Endothelial cell of umbilical vein (primary cell): Measurements from ENCODE around the gene PNMA1. TPM values are rescaled to one million over a fixed set of nuclear protein-coding genes. Genes with fewer than 3 reads are reported as not detected.
A peak's percentile ranks its signal among the peaks of the same experiment; 100 is the strongest.

Source experiments
- BruUV-seq: library from RNA; stranded (reverse); fragments of 400-500 nt; replicated peaks from 2 replicates; lab custom pipeline; 2021; lab: Mats Ljungman, UMichigan
- CTCF ChIA-PET: fragments of 300-600, 350-600 bp; sonication (Branson Sonifier 250); formaldehyde crosslinking; loops from one replicate; lab custom pipeline; 2021; ENCODE audit warnings: antibody characterized with exemption, inconsistent platforms; lab: Charles Lee
- POLR2A ChIA-PET: fragments of 300-600, 350-600 bp; sonication (Branson Sonifier 250); formaldehyde crosslinking; loops from one replicate; lab custom pipeline; 2021; ENCODE audit warnings: antibody characterized with exemption, inconsistent platforms; lab: Charles Lee
- DNase-seq: peaks from one replicate; pipeline ENCODE4 v3.0.0-alpha.2; 2011; ENCODE audit warnings: low read depth, low spot score
- FAIRE-seq: peaks from 2 replicates; lab custom pipeline; 2011; peaks lifted over from hg19 to GRCh38; lab: Jason Lieb, UNC
- H2AFZ ChIP-seq: 2 replicates; pipeline ENCODE4 v1.6.0; 2012; ENCODE audit warnings: low read depth, low read length, control low read depth, inconsistent platforms
- H3K27ac ChIP-seq: 2 replicates; pipeline ENCODE4 v1.5.1; 2011; ENCODE audit warnings: low read depth, mild to moderate bottlenecking, control low read depth, low read length, moderate library complexity; ENCODE audit not compliant: insufficient read depth
- H3K27me3 ChIP-seq, 2 experiments: 2 replicates each; pipeline versions ENCODE4 v1.6.0 to v1.6.1; 2011; ENCODE audit warnings: low read length in 2 of 2, mixed read lengths in 1 of 2; ENCODE audit not compliant: control insufficient read depth in 2 of 2, insufficient read depth in 2 of 2
- H3K36me3 ChIP-seq, 2 experiments: 2 replicates in 1 of 2; 3 replicates in 1 of 2; pipeline ENCODE4 v1.5.1; 2011; ENCODE audit warnings: low read length in 2 of 2, mild to moderate bottlenecking in 1 of 2, moderate library complexity in 1 of 2; ENCODE audit not compliant: control insufficient read depth in 2 of 2, insufficient read depth in 2 of 2; ENCODE audit errors: extremely low read depth in 1 of 2
- H3K4me1 ChIP-seq: 3 replicates; pipeline ENCODE4 v1.5.1; 2011; ENCODE audit warnings: mild to moderate bottlenecking, low read length; ENCODE audit not compliant: control insufficient read depth, insufficient read depth; ENCODE audit errors: extremely low read depth
- H3K4me2 ChIP-seq: 2 replicates; pipeline ENCODE4 v1.6.1; 2011; ENCODE audit warnings: low read length, control low read depth, mixed read lengths; ENCODE audit not compliant: insufficient read depth
- H3K4me3 ChIP-seq, 3 experiments: fragments of 200-600 bp in 1 of 3; sonication (generic), shearing (Covaris generic) in 1 of 3; replicated peaks in 1 of 3; 2 replicates each; pipeline ENCODE4 v1.5.1; 2011 to 2016; ENCODE audit warnings: control low read depth in 3 of 3, low read length in 3 of 3, mild to moderate bottlenecking in 2 of 3, inconsistent platforms in 1 of 3, low read depth in 1 of 3, moderate library complexity in 1 of 3; ENCODE audit not compliant: insufficient read depth in 1 of 3
- H3K79me2 ChIP-seq: 2 replicates; pipeline ENCODE4 v1.6.0; 2012; ENCODE audit warnings: low read length, inconsistent platforms; ENCODE audit not compliant: control insufficient read depth, insufficient read depth
- H3K9ac ChIP-seq: replicated peaks from 2 replicates; pipeline ENCODE3; 2011; ENCODE audit warnings: low read length, control low read depth; ENCODE audit not compliant: insufficient read depth; ENCODE audit errors: extremely low read depth
- H3K9me1 ChIP-seq: replicated peaks from 3 replicates; pipeline ENCODE4 v1.6.0; 2011; ENCODE audit warnings: mild to moderate bottlenecking, low read length; ENCODE audit not compliant: control insufficient read depth, insufficient read depth; ENCODE audit errors: extremely low read depth
- H3K9me3 ChIP-seq: replicated peaks from 2 replicates; pipeline ENCODE4 v1.5.1; 2012; ENCODE audit warnings: low read length, inconsistent platforms; ENCODE audit not compliant: control insufficient read depth, insufficient read depth
- H4K20me1 ChIP-seq: replicated peaks from 2 replicates; pipeline ENCODE3; 2011; ENCODE audit warnings: mild to moderate bottlenecking, low read length; ENCODE audit not compliant: control insufficient read depth, insufficient read depth; ENCODE audit errors: extremely low read depth
- CTCF ChIP-seq, 2 donors: IDR thresholded peaks; 1 replicate in 1 of 2; 2 replicates in 1 of 2; pipeline ENCODE4 v1.5.1; 2011; ENCODE audit warnings: low read length in 2 of 2, mild to moderate bottlenecking in 2 of 2, moderate library complexity in 2 of 2, control low read depth in 1 of 2, inconsistent platforms in 1 of 2, low read depth in 1 of 2; ENCODE audit not compliant: insufficient read depth in 1 of 2; ENCODE audit errors: extremely low read depth in 1 of 2
- EZH2 ChIP-seq: IDR thresholded peaks from 2 replicates; pipeline ENCODE4 v1.6.1; 2012; ENCODE audit warnings: borderline replicate concordance, low read depth, mild to moderate bottlenecking, moderate library complexity, low read length, inconsistent platforms; ENCODE audit not compliant: severe bottlenecking
- FOS ChIP-seq: IDR thresholded peaks from 2 replicates; pipeline ENCODE4 v1.6.1; 2011; ENCODE audit warnings: mild to moderate bottlenecking, low read length, moderate library complexity, borderline replicate concordance; ENCODE audit not compliant: insufficient read depth
- GATA2 ChIP-seq: IDR thresholded peaks from 2 replicates; pipeline ENCODE4 v1.7.0; 2011; ENCODE audit warnings: low read depth, mild to moderate bottlenecking, moderate library complexity, mixed read lengths, low read length; ENCODE audit not compliant: insufficient read length, insufficient read depth
- JUN ChIP-seq: IDR thresholded peaks from 2 replicates; pipeline ENCODE4 v1.6.1; 2011; ENCODE audit warnings: borderline replicate concordance, low read depth; ENCODE audit not compliant: insufficient read length, insufficient read depth
- MAX ChIP-seq: IDR thresholded peaks from 2 replicates; pipeline ENCODE4 v1.6.1; 2011; ENCODE audit not compliant: insufficient read depth, insufficient read length
- MYC ChIP-seq: IDR thresholded peaks from one replicate; pipeline ENCODE4 v1.6.1; 2011; ENCODE audit warnings: mild to moderate bottlenecking, low read depth, low read length
- POLR2A ChIP-seq: IDR thresholded peaks from 2 replicates; pipeline ENCODE4 v1.6.1; 2012; ENCODE audit warnings: low read depth, mild to moderate bottlenecking, control low read depth, low read length
- POLR2AphosphoS5 ChIP-seq: IDR thresholded peaks from 2 replicates; pipeline ENCODE4 v1.6.1; 2012; ENCODE audit warnings: low read depth, mild to moderate bottlenecking, control low read depth, low read length, moderate library complexity; ENCODE audit not compliant: insufficient read depth
- dilution Hi-C: fragments of 300-500 bp; cut with MboI; formaldehyde crosslinking; loops from one replicate; pipeline ENCODE4 v1.15.0; 2019; ENCODE audit warnings: low sequenced_read_pairs; ENCODE audit not compliant: extremely low pct_ligation_motif_present
- intact Hi-C: fragments of 100-400 bp; cut with micrococcal nuclease; formaldehyde crosslinking; loops from one replicate; pipeline ENCODE4 v1.10.0; 2022
- polyA plus RNA-seq, 4 experiments: library from polyadenylated mRNA; depleted of rRNA in 3 of 4; stranded (reverse) in 3 of 4; unstranded in 1 of 4; fragments of >200 nt; gene quantifications; 2 replicates each; pipeline versions ENCODE4 v1.2.1 to v1.2.3, GENCODE V29; 2011 to 2012; ENCODE audit warnings: missing spikeins in 1 of 4
- total RNA-seq: library from RNA; stranded (reverse); gene quantifications from 2 replicates; pipeline ENCODE4 v1.2.3, GENCODE V29; 2021

The PNMA1 gene
- total and polyA plus RNA-seq, 2 donors (not counting 3 experiments of a cell fraction or from before 2014, with no cell fraction given): 29.8 to 82.6 TPM

DNA sequence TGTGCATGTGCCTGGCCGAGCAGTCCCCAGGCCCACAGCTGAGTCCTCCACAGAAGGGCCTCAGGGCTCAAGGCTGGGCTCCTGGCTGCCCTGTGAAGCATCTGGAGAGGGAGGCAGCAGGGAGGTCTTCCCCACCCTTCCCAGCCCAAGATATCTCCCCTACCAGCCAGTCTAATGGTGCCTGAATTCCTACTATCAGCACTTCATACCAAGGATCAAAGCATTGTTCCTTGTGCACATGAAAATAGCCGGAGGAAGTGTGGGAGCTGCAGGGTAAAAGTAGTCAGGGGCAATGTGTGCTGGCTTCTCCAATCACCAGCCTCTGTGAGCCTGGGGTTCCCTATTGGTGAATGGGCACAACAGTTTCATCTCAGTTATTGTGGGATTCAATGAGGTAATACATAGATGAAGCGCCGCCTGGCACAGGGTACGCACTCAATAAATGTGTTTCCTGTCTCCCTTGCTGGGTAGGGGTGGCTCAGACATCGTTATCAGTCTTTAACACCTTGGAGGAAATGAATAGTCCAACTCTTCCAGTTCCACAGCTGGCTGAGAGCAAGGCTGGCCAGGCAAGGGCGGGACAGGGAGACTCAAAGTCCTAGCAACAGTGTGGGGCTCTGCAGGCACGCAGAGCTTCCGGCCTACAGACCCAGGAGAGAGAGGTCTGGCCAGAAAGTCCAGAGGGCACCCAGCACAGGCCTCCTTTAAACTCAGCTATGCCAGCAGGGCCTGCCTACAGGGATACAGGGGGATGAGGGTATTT, 39.1 kb upstream of the PNMA1 start:
- intact Hi-C loops: loop anchor here (1.0 to 5.0 kb wide), 8 partner anchors 12 to 133 kb away; partner anchors contain the start of genes PNMA1 and ZNF410
- no peaks in the 10 kb centered on the region for H4K20me1 ChIP-seq
- DNase-seq: peak; percentile 99

More for the DNA sequence above, 39.1 kb upstream of the PNMA1 start:
- H3K9me1 ChIP-seq: no peaks in the 10 kb centered on the region
- BruUV-seq: TSS peak; percentile 20
- peak; percentile 100 for FAIRE-seq
- H3K27ac ChIP-seq: peak overlapping the region; percentile 99
- peak overlapping the region; percentile 86 for H3K9ac ChIP-seq
- no peaks in the 10 kb centered on the region for H3K27me3 ChIP-seq
- H3K79me2 ChIP-seq: peaks cover 89% of the 10 kb centered on the region
- no peaks in the 10 kb centered on the region for H3K36me3 ChIP-seq
- peaks cover 84% of the 10 kb centered on the region for H3K4me1 ChIP-seq
- dilution Hi-C loops: no loop called here
- no peak overlapping the region for H2AFZ ChIP-seq
- ChIA-PET POLR2A (interaction anchor here (0.6 to 4.0 kb wide), 6 partner anchors 9 to 36 kb away, joined by 3 to 31 read pairs (median 4); no protein-coding TSS in a partner anchor), CTCF (interaction anchor here (0.7 to 10.8 kb wide), 8 partner anchors 11 to 293 kb away, joined by 3 to 245 read pairs (median 12); no protein-coding TSS in a partner anchor)
- peak overlapping the region; percentile 79 for H3K4me2 ChIP-seq
- H3K9me3 ChIP-seq: no peaks in the 10 kb centered on the region
- no peak overlapping the region for H3K4me3 ChIP-seq
- TF ChIP-seq JUN (peak; percentile 94), POLR2AphosphoS5 (peak; percentile 99), EZH2 (no peak), FOS (peak; percentile 80), GATA2 (peak; percentile 96), POLR2A (peak; percentile 81), MYC (peak; percentile 54), MAX (peak; percentile 37), CTCF (IDR thresholded peaks at IDR 0.05; ENCODE audit: extremely low read depth in 1 of 2, insufficient read depth in 1 of 2, low read depth in 1 of 2, low read length in 2 of 2) (no peak)
